ENCODE results near the gene CHD8.
A peak's percentile ranks its signal among the peaks of the same experiment; 100 is the strongest.
"Not testable (repeated sequence)": the region's sequence is repeated elsewhere in the genome, so short reads cannot be mapped to it uniquely, and the experiment has no call there.

The CHD8 gene

DNA sequence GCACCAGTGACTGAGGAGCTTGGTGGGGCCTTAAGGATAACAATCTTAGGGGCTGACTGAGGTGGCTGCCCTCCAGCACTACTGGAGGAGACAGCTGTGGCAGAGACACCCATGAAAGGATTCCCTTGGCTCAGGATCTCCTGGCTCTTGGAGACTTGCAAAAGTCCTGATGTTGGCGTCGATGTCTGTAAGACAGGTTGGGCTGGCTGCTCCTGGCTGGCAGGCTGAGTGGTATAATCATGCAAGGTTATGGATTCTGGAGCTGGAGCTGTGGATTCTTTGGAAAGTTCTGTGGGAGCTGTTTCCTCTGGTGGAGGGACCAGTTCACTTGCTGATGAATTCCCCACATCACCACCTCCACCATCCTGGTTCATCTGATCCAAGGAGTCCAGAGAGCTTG is 24.8 kb downstream of the CHD8 start:
- no peak for DNase-seq

DNA sequence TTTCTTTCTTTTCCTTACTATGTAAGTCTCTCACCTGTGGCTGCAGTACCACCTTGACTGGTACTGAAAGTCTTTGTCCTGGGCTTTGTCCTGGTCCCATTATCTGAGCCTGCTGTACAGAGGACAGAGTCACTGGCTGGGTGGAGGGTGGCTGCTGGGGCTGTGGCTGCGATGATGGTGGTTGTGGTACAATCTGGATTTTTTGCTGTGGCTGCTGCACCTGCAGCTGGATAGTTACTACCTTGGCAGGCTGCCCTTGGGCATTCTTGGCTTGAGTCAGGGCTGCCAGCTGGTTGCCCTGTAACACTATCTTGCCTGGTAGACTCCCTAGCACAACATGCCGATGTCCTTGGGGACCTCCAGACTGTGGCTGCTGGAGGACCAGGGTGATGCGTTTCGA is 27.0 kb downstream of the CHD8 start:
- no peak for DNase-seq

DNA sequence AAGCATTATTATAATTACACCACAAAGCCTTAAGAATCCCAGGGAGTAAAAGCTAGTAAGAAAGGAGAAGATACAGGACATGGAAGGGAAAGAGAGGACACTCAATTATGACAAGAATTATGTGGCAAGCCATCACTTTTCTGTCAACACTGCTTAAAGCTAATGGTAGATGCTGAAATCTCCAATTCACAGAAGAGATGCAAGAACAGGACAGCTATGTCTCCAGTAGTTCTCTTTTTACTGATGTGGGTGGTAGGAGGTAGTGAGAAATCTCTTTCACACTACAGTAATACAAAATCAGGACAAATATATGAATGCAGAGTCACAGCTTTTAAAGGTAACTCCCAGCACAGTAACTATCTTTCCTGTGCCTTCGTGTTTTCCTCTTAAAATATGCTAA is 29.2 kb downstream of the CHD8 start:
- DNase-seq, result no peak

DNA sequence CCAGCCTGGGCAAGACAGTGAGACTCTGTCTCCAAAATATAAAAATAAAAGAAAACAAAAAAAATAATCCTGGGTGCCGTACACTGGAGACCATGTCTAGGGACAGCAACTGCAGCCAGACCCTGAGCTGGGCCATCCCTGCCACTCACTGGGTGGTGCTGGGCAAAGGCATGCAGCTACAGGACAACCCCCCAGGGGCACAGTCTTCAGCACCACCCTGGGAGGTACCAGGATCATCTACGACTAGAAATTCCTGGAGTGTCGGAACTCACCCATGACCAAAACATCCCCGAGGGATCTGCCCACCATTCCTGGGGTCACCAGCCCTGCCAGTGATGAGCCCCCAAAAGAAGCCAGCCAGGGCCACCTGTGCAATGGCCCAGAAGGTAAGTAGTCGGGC is 36.4 kb downstream of the CHD8 start:
- no peak for DNase-seq

DNA sequence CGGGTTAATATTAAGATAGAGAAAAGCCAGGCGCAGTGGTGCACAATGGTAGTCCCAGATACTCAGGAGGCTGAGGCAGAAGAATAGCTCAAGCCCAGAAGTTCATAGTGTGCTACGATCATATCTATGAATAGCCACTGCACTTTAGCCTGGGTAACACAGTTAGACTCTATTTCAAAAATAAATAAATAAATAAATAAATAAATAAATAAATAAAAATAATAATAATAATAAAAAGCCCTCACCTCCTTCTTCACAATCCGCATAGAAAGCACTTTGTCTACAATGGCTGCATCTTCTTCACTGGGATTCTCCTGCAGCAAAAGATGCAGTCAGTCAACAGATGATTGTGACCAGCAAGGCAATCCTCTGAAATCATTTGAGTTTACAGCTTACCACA is 40.6 kb downstream of the CHD8 start:
- DNase-seq, result no peak

DNA sequence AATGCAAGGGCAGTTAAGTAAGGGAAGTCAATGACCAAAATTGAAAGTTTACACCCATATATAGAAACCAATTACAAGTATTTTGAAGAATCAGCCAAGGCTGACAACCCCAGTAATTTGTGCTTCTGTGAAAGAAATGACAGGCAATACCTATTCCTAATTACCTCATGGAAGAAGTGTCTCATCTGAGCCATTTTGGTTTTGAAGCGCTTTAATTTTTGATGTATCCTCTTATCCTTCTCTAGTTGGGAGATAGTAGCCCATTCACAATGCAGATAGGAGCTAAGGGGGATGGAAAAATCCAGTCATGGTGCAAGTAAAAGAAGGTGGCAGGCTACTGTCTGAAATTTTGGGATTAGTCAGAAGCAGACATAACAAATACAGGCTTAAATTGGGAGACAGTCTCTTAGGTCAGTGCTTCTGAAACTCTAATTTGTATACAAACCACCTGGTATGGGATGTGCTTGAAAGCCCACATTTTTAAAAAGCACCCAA is 41.7 kb downstream of the CHD8 start:
- DNase-seq, result no peak

DNA sequence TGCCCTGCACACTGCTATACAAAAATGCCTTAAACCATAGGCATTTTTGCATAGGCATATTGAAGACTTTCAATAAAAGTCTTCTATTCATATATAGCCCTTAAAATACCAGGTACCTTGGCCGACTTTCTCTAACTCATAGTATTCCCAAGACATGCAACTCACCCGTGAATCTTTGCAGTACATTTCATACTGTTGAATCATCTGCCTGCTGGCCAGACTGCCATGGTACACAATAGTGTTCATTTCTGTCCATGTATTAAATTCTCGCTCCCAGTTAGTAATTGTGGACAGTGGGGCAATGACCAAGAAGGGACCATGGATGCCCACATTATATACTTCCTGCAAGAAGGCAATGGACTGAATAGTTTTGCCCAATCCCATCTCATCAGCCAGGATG is 47.8 kb downstream of the CHD8 start:
- DNase-seq, result no peak

DNA sequence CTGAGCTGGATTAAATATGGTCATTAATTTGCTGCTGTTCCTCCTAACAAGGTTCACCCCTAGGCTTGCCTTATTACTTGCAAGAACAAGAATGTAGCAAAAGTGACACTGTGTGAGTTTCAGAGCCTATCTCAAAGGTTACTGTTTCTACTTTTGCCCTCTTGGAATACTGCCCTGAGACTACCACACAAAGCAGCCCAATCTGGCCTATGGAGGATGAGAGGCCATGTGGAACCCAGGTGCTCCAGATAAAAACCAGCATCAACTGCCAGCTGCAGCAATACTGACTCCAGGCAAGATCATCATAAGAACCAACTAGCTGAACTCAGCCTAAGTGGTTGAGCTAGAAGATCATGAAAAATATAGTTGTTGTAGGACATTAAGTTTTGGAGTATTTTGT is 49.7 kb downstream of the CHD8 start:
- DNase-seq, result no peak

DNA sequence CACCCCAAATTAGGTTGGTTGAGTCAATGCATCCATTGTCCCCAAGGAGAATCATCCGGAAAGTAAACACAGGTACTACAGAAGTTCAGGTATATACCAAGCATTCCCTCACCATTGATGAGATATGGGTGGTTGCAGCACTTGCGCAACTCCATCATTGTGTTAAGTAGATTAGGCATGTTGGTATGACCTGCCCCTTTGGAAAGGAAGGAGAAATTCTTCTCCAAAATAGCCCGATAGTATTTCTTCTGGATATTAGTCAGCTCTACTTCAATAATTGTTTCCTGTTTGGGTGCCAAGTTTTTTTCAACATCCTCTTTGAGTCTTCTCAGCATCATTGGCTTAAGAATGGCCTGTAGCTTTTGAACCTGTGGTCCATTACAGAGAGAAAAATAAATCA is 50.8 kb downstream of the CHD8 start:
- no peak for DNase-seq

DNA sequence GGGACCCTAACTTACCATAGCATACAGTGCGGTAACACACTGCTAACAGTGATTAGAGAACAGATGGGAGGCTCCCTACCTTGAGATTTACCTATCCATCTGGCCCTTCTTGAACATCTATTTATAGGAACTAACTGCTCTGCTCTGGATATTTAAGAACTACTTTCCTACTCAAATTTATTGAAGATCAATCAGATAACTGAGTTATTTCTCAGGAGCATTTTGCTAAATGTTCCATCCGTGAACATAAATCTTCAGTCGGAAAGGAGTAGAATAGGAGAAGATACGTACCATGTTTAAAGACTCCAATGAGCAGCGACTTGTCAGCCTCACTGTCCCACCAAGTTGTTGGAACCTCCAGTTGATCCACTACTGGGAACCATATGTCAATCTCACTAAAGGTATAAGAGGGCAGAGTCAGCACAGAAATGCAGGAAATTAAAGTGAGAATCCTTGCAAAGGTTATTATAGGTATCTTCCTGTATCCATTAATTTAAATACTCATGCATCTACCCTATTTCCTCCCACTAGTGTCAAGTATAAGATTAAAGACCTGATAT is 56.5 kb downstream of the CHD8 start:
- DNase-seq, result no peak

DNA sequence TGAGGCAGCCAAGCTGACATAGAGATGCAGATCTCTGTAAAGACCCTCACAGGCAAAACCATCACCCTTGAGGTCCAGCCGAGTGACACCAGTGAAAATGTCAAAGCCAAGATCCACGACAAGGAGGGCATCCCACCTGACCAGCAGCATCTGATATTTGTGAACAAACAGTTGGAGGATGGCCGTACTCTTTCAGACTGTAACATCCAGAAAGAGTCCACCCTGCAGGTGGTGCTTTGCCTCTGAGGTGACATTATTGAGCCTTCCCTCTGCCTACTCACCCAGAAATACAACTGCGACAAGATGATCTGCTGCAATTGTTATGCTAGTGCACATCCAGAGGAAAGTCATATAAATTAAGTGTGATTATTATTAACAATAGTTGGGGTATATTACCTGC is 57.0 kb downstream of the CHD8 start:
- DNase-seq, result no peak

DNA sequence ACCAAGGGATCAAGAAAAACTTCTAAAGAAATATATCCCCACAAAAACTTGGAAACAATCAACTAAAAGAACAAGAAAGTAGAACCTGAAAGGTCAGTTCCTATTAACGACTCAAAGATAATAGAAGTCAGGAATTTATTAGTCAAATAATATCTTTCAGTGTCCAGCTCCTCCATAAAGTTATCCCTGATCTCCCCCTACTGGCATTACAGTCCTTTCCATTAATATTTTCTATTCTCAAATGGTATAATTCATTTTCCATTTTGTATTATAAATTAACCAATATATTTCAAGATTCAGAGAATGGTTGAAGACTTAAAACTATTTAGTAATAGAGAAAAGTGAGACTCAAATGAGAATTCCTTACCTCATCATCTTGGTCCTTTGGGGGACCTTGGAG is 60.5 kb downstream of the CHD8 start:
- no peak for DNase-seq

DNA sequence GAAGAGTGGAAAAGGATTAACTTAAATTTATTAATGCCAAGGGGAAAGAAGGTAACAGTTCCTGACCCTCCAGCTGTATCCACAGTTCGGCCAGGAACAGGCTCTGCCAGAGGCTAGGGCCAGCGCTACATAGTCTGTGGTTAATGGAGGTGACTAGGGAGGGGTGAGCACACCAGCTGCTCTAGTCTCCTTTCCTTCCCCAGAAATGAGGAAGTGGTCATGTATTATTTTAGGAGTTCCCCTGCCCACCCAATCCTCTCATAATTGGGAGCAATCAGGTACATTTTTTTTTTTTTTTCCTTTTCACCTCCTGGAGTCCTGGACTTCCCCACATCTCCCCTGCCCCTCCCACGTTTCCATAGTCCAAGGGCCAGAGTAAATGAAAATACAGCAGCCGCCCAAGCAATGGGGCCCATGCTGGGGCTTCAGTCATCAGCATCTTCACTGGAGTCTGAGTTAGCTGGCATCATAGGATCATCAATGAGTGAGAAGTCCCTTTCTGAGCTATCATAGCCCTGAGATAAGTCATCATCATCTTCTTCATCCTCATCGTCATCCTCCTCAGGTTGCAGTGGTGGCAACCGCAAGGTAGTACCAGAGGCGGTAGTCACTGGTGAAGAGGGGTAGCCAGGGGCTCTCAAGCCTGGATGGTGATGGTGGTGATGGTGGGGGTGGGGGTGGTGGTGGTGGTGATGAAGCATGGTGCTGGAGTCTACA is 70.6 kb downstream of the CHD8 start:
- peak; percentile 3 to 58 for DNase-seq

DNA sequence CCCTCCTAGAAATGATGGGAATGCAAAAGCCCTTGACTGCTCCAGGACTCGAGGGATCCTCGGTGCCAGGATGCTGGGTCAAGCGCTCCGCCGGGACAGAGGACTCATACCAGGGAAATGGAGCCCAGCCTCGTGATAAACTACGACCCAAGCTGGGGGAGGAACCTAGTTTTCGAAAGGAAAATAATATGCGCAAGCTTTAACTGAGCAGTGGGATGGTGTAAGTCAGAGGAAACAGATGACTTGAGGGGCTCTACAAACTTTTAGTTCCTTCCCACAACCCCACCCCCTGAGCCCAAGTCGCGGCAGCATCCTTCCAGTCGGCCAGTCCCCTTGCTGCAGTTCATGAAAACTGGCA is 71.5 kb downstream of the CHD8 start:
- DNase-seq, result peak in 1 of 2 donors; percentile 52

DNA sequence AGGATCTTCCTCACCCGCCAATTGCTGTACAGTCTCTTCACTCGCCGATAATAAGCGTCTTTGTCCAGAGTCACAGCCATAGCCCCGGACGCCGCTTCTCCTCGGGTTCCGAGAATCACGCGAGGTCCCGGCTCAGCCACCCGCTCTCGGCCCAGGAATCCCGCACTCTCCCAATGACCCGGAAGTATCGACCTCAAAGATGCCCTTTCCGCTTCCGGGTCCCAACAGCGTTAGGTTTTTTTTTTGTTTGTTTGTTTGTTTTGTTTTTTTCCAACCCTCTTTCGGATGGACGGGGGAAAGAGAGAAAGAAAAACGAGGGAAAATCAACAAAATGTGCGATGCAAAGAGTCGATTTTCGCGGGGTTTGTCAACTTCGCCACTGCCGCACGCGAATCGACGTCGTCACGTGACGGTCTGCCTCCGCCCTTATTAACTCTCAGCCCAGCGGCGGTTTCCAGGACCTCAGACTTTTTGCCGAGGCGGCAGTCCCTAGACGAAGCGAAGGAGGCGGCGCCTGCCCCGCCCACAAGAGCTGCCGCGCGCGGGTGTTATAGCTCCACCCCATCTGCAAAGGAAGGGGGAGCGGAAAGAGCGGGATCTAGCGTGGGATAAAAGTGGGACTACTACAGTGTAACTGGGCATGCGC is 72.0 kb downstream of the CHD8 start, which contains the start of gene SUPT16H:
Gene SUPT16H (minus strand): TSS at position 172 of the 646 bp plus-strand sequence. CDS start 92 bp downstream, at position 80.
- DNase-seq, result peak; percentile 83 to 90

DNA sequence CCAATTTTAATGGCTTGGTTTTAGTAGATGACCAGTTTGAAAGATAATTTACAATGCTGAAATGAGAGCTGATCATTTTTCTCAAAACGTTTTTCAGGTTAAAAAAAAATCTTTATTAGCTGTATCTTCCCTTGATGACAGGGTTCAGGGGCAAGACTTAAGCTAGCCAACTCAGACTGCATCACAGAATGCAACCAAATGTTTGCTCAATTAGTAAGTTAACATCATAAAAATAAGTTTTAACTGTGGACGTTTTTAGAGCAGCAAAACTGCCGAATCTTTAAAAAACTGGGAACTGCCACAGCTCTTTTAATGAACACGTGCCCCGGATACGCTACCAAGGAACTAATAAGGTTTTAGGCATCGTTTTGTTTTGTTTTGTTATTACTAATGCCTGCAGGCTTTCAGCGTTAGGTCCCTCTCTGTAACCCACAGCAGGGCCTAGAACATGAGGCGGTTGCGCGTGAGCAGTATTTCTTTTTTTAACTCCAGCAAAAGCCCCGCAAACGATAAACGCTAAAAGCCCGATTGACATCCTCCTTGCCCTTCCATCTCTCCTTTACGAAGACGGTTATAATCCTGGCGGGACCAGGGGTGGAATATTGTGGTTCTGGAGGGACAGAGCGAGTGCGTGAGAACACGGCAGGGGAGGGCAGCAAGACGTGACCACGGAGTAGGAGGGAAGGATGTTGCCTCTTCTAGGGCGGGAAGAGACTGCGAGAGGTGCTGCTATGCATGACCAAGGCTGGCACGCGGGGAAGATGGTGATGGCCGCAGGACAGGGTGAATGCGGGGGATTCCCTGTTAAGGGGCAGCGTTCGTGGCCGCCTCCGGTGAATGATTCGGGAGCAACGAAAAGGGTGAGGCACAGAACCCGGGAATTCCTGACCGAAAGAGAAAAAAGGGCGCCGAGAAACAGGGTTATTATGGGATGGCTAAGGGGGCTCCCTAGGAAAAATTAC is 72.8 kb downstream of the CHD8 start:
- peak; percentile 19 to 41 for DNase-seq

DNA sequence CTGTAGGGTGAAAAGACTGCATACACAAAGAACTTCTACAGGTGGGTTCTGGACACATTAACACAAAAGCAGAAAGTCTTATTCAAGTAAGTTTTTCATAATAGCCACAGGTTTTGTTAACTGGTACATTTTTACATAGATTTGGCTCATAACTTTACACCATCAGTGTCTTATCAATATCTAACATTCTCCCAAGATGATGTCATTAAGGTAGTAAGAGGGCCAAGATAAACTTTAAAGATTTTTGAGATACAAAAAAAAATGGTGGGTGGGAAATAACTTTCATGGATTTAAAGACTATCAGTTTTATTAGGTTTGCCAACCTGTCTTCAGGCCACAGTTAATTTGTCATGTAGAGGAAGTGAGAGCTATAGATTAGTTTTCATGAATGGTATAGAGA is 73.8 kb downstream of the CHD8 start:
- no peak for DNase-seq

DNA sequence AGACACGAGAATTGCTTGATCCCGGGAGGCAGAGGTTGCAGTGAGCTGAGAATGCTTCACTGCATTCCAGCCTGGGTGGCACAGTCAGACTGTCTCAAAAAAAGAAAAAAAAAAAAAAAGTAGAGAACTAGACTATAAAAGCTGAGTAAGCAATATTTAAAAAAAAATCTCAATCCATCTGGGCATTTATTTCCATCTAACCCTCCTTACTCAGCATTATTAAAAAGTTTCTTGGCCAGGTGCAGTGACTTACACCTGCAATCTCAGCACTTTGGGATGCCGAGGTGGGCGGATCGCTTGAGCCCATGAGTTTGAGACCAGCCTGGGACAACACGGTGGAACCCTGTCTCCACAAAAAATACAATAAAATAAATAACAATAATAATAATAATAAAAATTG is 76.6 kb downstream of the CHD8 start:
- no peak for DNase-seq

DNA sequence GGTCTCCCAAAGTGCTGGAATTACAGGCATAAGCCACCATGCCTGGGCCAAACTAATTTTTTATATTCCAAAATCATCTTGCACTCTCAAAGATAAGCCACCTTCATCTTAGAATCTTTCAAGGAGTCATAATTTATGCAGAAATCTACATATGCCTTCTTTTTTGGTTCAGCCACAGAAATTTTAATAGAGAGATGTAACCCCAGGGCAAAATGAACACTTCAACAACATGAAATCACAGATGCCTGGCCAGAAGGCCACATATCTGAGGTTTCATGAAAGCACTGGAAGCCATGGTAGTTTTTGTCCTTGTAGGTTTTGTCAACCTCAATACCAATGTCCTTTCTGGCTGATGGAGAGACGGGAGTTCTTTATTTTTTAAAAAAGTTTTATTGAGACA is 81.9 kb downstream of the CHD8 start:
- DNase-seq, result no peak

DNA sequence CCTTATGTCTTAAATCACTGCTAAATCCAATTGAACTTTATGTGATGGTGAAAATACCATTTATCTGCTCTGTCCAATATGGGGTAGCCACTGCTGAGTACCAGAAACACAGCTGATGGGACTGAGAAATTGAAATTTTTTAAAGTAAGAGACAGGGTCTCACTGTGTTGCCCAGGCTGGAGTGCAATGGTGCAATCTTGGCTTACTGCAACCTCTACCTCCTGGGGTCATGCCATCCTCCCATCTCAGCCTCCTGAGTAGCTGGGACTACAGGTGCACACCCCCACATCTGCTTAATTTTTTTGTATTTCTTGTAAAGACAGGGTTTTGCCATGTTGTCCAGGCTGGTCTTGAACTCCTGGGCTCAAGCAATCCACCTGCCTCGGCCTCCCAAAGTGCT is 83.1 kb downstream of the CHD8 start:
- not testable (repeated sequence) for DNase-seq

DNA sequence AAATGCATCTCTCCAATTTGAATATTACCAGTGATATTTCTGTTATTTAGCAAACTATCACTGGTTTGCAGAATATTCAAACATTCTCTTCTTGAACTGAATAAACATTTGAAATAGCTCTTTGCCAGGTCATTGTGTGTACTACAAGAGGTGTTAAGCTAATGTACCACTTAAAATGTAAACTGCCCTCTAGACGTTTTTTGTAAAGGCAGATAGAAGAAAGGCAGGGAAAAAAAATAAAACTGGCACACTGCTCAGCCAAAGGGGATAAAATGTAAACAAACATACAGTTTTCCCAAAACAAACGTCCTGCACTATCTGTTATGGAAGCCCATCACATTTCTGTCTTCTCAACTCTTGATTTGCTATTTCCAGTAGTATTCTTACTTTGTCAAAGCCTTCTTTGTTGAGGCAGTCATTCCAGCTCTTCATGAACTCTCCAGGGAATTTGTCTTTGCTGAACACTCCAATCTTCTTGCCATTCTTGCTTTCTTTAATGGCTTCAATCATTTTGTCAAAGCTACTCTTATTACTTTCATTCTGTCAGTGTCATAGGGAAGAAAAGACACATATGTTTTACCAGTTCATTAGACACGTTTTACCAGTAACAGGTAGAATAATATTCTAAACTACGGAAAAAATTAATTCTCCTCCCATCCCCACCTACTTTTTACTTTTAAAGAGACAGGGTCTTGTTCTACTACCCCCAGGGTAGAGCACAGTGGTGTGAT is 85.8 kb downstream of the CHD8 start:
- DNase-seq, result no peak

DNA sequence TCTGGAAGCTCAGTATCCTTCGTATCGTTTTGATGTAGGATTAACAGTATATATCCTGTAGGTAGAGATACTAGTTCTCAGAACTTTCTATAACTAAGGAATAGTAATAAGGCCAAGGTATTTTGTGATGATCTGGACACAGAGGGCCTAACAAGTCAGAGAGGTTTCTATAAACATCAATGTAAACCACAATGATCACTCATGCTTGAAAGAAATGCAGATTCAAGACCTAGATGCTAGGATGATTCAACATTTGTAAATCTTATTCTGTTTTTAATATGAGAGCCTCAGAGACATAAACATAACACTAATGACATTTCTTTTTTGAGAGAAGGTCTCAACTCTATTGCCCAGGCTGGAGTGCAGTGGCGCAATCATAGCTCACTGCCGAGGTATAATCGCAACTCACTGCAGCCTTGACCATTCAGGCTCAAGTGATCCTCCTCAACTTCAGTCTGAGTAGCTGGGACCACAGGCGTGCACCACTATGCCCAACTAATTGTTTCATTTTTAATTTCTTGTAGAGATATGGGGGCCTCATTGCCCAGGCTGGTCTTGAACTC is 88.3 kb downstream of the CHD8 start:
- DNase-seq, result no peak
